Heart left ventricle (tissue), 16 donors: ENCODE data around the gene BLM. TPM values are rescaled to one million over a fixed set of nuclear protein-coding genes. Genes with fewer than 3 reads are reported as not detected.
"Not testable (repeated sequence)": the region's sequence is repeated elsewhere in the genome, so short reads cannot be mapped to it uniquely, and the experiment has no call there.

Experiments
- ATAC-seq, 4 donors: fragments of 200-7000 bp; cut with Tn5 transposase; one replicate each; pipeline ENCODE4 v1.9.1; 2020 to 2022; ENCODE audit warnings: moderate library complexity in 4 of 4, mild to moderate bottlenecking in 3 of 4, moderate number of reproducible peaks in 1 of 4
- DNase-seq, 5 donors: peaks; one replicate each; pipeline ENCODE4 v3.0.0-alpha.2; 2020
- H3K27ac ChIP-seq, 12 donors: fragments of 200-600 bp; sonication (generic) in 4 of 12; one replicate each; pipeline versions ENCODE4 v1.5.0 to v1.8.0; 2016 to 2022; ENCODE audit warnings: mild to moderate bottlenecking in 2 of 12
- H3K27me3 ChIP-seq, 9 donors: fragments of 200-600 bp; sonication (generic) in 2 of 9; one replicate each; pipeline versions ENCODE4 v1.5.1 to v1.8.0; 2016 to 2022; ENCODE audit warnings: mild to moderate bottlenecking in 3 of 9
- H3K36me3 ChIP-seq, 9 donors: fragments of 200-600 bp; sonication (generic) in 2 of 9; one replicate each; pipeline versions ENCODE4 v1.5.0 to v1.8.0; 2018 to 2022; ENCODE audit warnings: mild to moderate bottlenecking in 2 of 9
- H3K4me1 ChIP-seq, 12 donors: fragments of 200-600 bp; sonication (generic) in 4 of 12; one replicate each; pipeline versions ENCODE4 v1.5.0 to v1.8.0; 2016 to 2022; ENCODE audit warnings: mild to moderate bottlenecking in 3 of 12
- H3K4me3 ChIP-seq, 12 donors: fragments of 200-600 bp; sonication (generic) in 4 of 12; one replicate each; pipeline versions ENCODE4 v1.5.0 to v1.8.0; 2017 to 2022; ENCODE audit warnings: mild to moderate bottlenecking in 9 of 12, moderate library complexity in 4 of 12
- H3K9me3 ChIP-seq, 12 donors: fragments of 200-600 bp; sonication (generic) in 4 of 12; one replicate each; pipeline versions ENCODE4 v1.5.0 to v1.8.0; 2016 to 2022; ENCODE audit warnings: mild to moderate bottlenecking in 1 of 12
- POLR2A ChIP-seq, 2 donors: fragments of 450-650 bp; IDR thresholded peaks; one replicate each; pipeline ENCODE4 v1.6.1; 2017; ENCODE audit warnings: antibody characterized with exemption in 2 of 2, mild to moderate bottlenecking in 2 of 2, moderate library complexity in 2 of 2
- WGBS, 4 donors: extraction: QIAGEN DNeasy Blood & Tissue Kit in 2 of 4; methylation state at CpG; one replicate each; pipeline versions ENCODE4 v1.1.5 to v1.1.7; 2013 to 2018; 5-methylcytosine and 5-hydroxymethylcytosine counted together
- intact Hi-C, 10 donors: fragments of 100-400 bp; cut with DNase I; formaldehyde crosslinking; loops; one replicate each; pipeline versions ENCODE4 v1.11.1 to v1.14.2; 2022
- polyA plus RNA-seq, 2 donors: library from polyadenylated mRNA; stranded (reverse); fragments of 200-250 nt; gene quantifications; one replicate each; pipeline ENCODE4 v1.2.3, GENCODE V29; 2013
- total RNA-seq, 9 donors: library from RNA; depleted of rRNA in 2 of 9; stranded (reverse); fragments of >200 nt in 2 of 9; fragmentation: NEBNext Ultra II Directional in 3 of 9; extraction: Animal tissue kit (Norgen Biotek cat#: 25700) in 3 of 9; gene quantifications; one replicate each; pipeline versions ENCODE4 v1.1.0 to v1.2.4, GENCODE V29; 2016 to 2023
- TF ChIP-seq, protein P1 (sequence below), 12 donors: fragments of 200-600 bp; sonication (generic) in 4 of 12; IDR thresholded peaks; one replicate each; pipeline versions ENCODE4 v1.5.0 to v1.8.0; 2018 to 2022; ENCODE audit warnings: antibody characterized with exemption in 12 of 12, mild to moderate bottlenecking in 5 of 12
- donor health status: ischemic (EF 13 %, LVEDD 7.1; RV severe dilation, severe dysfunction).
- donor health status: healthy with polysubstance abuse.
- donor health status: DM: no; HTN: yes; CAD: no.
- donor health status: DM: no; HTN: no; CAD: no.
- donor health status: ischemic (EF 25% LVEDD 6.9; RV normal size, moderate dysfunction).
- donor health status: ischemic (EF 25% LVEDD 5.7; RV mildly dilated, moderate dysfunction).
- donor health status: healthy.
- donor health status: DM: yes; HTN: yes; CAD: no.
- donor health status: ischemic (EF 35%, LVEDD 5.7; RV mildly dilated, moderate dysfunction).
- donor health status: nonischemic (EF 11% LVEDD 7.7; RV severe dilation, severe dysfunction).
- donor health status: DM: yes; HTN: yes; CAD: no.
- donor health status: PGD.
- donor health status: ischemic (EF 29% LVEDD 5.4; RV normal size, mild dysfunction).
- donor health status: nonischemic (EF 23%, LVEDD 6.1; RV moderate dilation, normal function).

The BLM gene
- total and polyA plus RNA-seq, 11 donors: 4.3 to 39.6 (median 12.2) TPM

DNA sequence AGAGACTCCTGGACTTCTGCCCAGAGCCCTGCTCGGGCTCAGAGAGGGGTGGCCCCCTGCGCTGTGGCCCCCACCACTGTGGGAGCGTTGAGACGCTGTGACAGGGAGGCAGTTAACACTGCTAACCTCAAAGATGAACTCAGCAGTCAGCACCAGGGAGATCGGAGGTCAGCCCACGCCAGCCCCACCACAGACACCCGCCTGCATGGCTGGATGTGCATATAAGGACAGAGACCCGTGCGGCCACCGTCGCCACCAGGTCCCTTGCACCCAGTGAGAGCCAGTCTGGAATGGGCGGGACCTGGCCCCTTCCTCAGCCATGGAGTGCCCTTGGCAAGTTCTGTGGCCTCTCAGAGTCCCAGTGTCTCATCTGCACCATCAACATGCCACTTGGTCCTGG, 102.7 kb downstream of the BLM start:
- Histone ChIP-seq H3K9me3 (no peaks in the 10 kb centered on the region), H3K27me3 (no peaks in the 10 kb centered on the region), H3K36me3 (no peaks in the 10 kb centered on the region), H3K27ac (peak overlapping the region in 4 of 12 donors; percentile 15 to 55 (median 37)), H3K4me3 (no peak overlapping the region), H3K4me1 (peaks cover 0 to 27% (median 11%) of the 10 kb centered on the region in 12 donors)
- TF ChIP-seq, protein P1, sequence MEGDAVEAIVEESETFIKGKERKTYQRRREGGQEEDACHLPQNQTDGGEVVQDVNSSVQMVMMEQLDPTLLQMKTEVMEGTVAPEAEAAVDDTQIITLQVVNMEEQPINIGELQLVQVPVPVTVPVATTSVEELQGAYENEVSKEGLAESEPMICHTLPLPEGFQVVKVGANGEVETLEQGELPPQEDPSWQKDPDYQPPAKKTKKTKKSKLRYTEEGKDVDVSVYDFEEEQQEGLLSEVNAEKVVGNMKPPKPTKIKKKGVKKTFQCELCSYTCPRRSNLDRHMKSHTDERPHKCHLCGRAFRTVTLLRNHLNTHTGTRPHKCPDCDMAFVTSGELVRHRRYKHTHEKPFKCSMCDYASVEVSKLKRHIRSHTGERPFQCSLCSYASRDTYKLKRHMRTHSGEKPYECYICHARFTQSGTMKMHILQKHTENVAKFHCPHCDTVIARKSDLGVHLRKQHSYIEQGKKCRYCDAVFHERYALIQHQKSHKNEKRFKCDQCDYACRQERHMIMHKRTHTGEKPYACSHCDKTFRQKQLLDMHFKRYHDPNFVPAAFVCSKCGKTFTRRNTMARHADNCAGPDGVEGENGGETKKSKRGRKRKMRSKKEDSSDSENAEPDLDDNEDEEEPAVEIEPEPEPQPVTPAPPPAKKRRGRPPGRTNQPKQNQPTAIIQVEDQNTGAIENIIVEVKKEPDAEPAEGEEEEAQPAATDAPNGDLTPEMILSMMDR (IDR thresholded peaks at IDR 0.05): no peak
- TF ChIP-seq POLR2A (IDR thresholded peaks at IDR 0.05): no peak
- ATAC-seq (peak in 2 of 4 donors; percentile 7 to 27), DNase-seq (no peak)
- intact Hi-C loops: loop anchor here in 3 of 10 donors (5.0 to 10.0 kb wide), 3 partner anchors 42 to 85 kb away; no protein-coding TSS in a partner anchor
- 65 to 78% (median 76%) methylated on average over 11 to 12 of the region's 12 CpGs for WGBS, 4 donors

DNA sequence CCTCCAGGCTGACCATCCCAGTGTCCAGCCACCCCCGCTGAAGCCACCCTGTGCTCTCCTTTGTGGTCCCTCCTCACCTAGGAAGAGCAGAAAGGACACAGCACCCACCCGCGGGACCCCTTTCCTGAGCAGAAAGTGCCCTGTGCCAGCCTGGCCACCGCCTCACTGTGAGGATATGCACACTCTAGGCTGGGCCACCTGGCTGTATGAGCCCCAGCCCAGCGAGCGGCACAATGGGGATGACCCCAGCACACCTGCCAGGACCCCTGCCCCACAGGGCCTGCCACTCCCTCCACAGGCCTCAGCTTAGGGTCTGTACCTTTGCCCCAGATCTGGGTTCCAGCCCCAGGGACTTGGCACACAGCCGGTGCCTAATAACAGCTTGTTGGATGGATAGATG, 103.3 kb downstream of the BLM start:
- Histone ChIP-seq H3K9me3 (no peaks in the 10 kb centered on the region), H3K4me1 (peaks cover 0 to 27% (median 11%) of the 10 kb centered on the region in 12 donors), H3K27me3 (no peaks in the 10 kb centered on the region), H3K27ac (no peak overlapping the region), H3K4me3 (no peak overlapping the region), H3K36me3 (no peaks in the 10 kb centered on the region)
- WGBS, 4 donors: 95 to 98% (median 96%) methylated on average over 5 to 7 of the region's 7 CpGs
- TF ChIP-seq, protein P1 (IDR thresholded peaks at IDR 0.05): no peak
- DNase-seq (no peak), ATAC-seq (no peak)
- intact Hi-C loops: loop anchor here in 2 of 10 donors (5.0 to 10.0 kb wide), 2 partner anchors 42 to 86 kb away; no protein-coding TSS in a partner anchor

DNA sequence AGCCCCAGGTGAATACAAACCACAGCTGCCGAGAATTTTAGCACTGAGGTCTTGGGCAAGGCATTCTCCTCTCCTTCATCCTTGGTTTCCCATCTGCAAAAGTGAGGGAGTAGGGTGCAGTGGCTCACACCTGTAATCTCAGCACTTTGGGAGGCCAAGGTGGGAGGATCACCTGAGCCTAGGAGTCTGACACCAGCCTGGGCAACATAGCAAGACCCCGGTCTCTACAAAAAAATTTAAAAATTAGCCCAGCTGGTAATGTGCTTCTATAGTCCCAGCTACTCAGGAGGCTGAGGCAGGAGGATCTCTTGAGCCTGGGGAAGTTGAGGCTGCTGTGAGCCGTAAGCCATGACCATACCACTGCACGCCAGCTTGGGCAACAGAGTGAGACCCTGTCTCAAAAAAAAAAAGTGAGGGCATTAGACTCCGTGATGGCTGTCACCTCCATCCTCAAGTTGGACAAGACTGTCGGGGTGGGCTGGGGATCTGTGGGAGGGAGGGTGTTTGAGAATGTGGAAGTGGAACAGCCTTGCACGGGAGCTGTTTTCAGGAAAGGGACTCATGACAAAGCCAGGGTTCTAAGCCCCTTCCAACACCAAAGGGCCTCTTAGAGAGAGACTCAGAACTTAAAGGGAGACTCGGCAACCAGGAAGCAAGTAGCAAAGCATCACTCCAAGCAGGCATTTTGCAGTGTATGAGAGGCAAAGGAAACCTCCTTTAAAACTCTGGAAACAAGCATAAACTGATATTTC, 105.2 kb downstream of the BLM start:
- H3K9me3 ChIP-seq: no peaks in the 10 kb centered on the region
- H3K4me3 ChIP-seq: no peak overlapping the region
- H3K4me1 ChIP-seq: peaks cover 0 to 25% (median 11%) of the 10 kb centered on the region in 12 donors
- intact Hi-C loops: loop anchor here in 2 of 10 donors (5.0 to 10.0 kb wide), 2 partner anchors 40 to 88 kb away; no protein-coding TSS in a partner anchor
- DNase-seq (no peak), ATAC-seq (no peak)
- TF ChIP-seq, protein P1 (IDR thresholded peaks at IDR 0.05): no peak
- no peak for TF ChIP-seq POLR2A (IDR thresholded peaks at IDR 0.05)
- no peaks in the 10 kb centered on the region for H3K36me3 ChIP-seq
- H3K27ac ChIP-seq: no peak overlapping the region
- WGBS, 4 donors: 86 to 90% (median 88%) methylated on average over 8 of the region's 8 CpGs
- no peaks in the 10 kb centered on the region for H3K27me3 ChIP-seq

DNA sequence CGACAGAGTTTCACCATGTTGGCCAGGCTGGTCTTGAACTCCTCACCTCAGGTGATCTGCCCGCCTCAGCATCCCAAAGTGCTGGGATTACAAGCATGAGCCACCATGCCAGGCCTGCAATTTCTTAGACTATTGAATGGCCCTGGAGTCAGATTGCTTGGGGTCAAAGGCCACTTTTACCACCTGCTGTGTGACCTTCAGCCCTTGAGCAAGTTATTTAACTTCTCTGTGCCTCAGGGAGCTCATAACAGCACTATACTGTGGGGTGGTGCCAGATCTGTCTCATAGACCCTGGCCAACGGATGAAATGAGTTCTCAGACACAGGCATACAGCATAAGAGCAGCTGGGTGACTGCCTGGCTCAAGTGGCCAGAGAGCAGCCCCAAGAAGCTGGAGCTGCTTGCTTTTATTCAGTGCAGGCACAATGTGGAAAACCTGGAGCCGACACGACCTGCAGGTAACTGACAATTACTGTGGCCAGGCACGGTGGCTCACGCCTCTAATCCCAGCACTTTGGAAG, 106.4 kb downstream of the BLM start:
- H3K9me3 ChIP-seq: no peaks in the 10 kb centered on the region
- ATAC-seq (no peak), DNase-seq (no peak)
- H3K36me3 ChIP-seq: no peaks in the 10 kb centered on the region
- H3K27me3 ChIP-seq: no peaks in the 10 kb centered on the region
- no peak for TF ChIP-seq POLR2A (IDR thresholded peaks at IDR 0.05)
- TF ChIP-seq, protein P1 (IDR thresholded peaks at IDR 0.05): no peak
- WGBS, 4 donors: 84 to 100% (median 91%) methylated on average over 5 to 7 of the region's 7 CpGs
- no peak overlapping the region for H3K27ac ChIP-seq
- H3K4me1 ChIP-seq: peaks cover 0 to 15% (median 6%) of the 10 kb centered on the region in 12 donors
- H3K4me3 ChIP-seq: no peak overlapping the region
- intact Hi-C loops: loop anchor here in 2 of 10 donors (5.0 to 10.0 kb wide), 2 partner anchors 39 to 89 kb away; no protein-coding TSS in a partner anchor

DNA sequence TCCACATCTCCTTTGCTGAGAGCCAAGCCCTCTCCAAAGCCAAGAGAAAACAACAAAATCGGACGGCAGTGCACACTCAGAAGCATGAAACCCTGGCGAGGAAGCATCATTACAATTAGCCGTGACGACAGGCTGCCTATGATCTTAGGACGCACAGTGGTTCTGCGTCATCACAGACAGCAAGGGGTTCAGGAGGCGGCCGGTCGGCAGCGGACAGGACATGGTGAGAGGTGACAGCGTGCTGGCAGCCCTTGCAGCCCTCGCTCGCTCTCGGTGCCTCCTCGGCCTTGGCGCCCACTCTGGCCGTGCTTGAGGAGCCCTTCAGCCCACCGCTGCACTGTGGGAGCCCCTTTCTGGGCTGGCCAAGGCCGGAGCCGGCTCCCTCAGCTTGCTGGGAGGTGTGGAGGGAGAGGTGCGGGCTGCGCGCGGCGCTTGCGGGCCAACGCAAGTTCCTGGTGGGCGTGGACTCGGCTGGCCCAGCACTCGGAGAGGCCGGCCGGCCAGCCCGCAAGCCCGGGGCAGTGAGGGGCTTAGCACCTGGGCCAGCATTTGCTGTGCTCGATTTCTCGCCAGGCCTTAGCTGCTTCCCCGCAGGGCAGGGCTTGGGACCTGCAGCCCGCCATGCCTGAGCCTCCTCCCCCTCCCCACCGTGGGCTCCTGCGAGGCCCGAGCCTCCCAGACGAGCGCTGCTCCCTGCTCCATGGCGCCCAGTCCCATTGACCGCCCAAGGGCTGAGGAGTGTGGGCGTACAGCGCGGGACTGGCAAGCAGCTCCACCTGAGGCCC, 108.2 kb downstream of the BLM start:
- DNase-seq: not testable (repeated sequence)

More for the DNA sequence above, 108.2 kb downstream of the BLM start:
- intact Hi-C loops: loop anchor here in 1 of 10 donors (10.0 kb wide), 1 partner anchor 91 kb away; no protein-coding TSS in a partner anchor
- H3K27me3 ChIP-seq, H3K9me3 ChIP-seq, H3K4me3 ChIP-seq, ATAC-seq, H3K36me3 ChIP-seq, H3K27ac ChIP-seq: not testable (repeated sequence)
- 91 to 96% (median 94%) methylated on average over 18 to 49 of the region's 49 CpGs for WGBS, 4 donors
- H3K4me1 ChIP-seq: peaks cover 0 to 12% (median 0%) of the 10 kb centered on the region in 12 donors
